HEK293 (cell line): ENCODE measurements around the gene NKX2-8.

Experiments used
- CTCF ChIA-PET: fragments of 350-600 bp; formaldehyde crosslinking; extraction: SDS; loops from one replicate; lab custom pipeline; 2021; ENCODE audit warnings: antibody characterized with exemption; lab: Yijun Ruan, JAX
- POLR2A ChIA-PET: fragments of 300-600 bp; formaldehyde crosslinking; extraction: SDS; loops from one replicate; lab custom pipeline; 2020; ENCODE audit warnings: antibody characterized with exemption, inconsistent platforms; lab: Yijun Ruan, JAX
- H3K27ac ChIP-seq: fragments of 200-500 bp; sonication (Bioruptor generic); 2 replicates; pipeline ENCODE4 v1.5.1; 2014; ENCODE audit warnings: low read depth, low read length, control low read depth, inconsistent platforms; ENCODE audit errors: extremely low read depth
- H3K36me3 ChIP-seq, 2 experiments: fragments of 200-500 bp in 1 of 2; sonication (Bioruptor generic) in 1 of 2; 1 replicate in 1 of 2; 2 replicates in 1 of 2; pipeline ENCODE4 v1.5.1; 2014 to 2017; ENCODE audit warnings: inconsistent platforms in 2 of 2, low read length in 2 of 2; ENCODE audit not compliant: control insufficient read depth in 2 of 2, insufficient read depth in 1 of 2
- H3K4me1 ChIP-seq: fragments of 200-500 bp; sonication (Bioruptor generic); 2 replicates; pipeline ENCODE4 v1.5.1; 2014; ENCODE audit warnings: mild to moderate bottlenecking, low read length, inconsistent platforms; ENCODE audit not compliant: control insufficient read depth, insufficient read depth
- H3K4me3 ChIP-seq: 2 replicates; pipeline ENCODE4 v1.5.1; 2011; ENCODE audit warnings: low read depth, mild to moderate bottlenecking, control low read depth, low read length, moderate library complexity
- H3K9me3 ChIP-seq: fragments of 200-500 bp; sonication (Bioruptor generic); 2 replicates; pipeline ENCODE4 v1.5.1; 2014; ENCODE audit warnings: low read depth, low read length, inconsistent platforms; ENCODE audit not compliant: control insufficient read depth, insufficient read depth
- BCL11A ChIP-seq: fragments of 450-650 bp; formaldehyde crosslinking; IDR thresholded peaks from 2 replicates; pipeline ENCODE4 v1.5.1; 2016; ENCODE audit warnings: low read depth, missing biosample characterization, missing genetic modification characterization
- GFI1B ChIP-seq: fragments of 450-650 bp; formaldehyde crosslinking; IDR thresholded peaks from 2 replicates; pipeline ENCODE4 v1.5.1; 2016; ENCODE audit warnings: missing biosample characterization, missing genetic modification characterization
- GLIS1 ChIP-seq: fragments of 450-650 bp; formaldehyde crosslinking; IDR thresholded peaks from 2 replicates; pipeline ENCODE4 v1.5.1; 2016; ENCODE audit warnings: missing biosample characterization, missing genetic modification characterization
- KLF7 ChIP-seq: fragments of 450-650 bp; formaldehyde crosslinking; IDR thresholded peaks from 2 replicates; pipeline ENCODE4 v1.5.1; 2016; ENCODE audit warnings: missing biosample characterization, missing genetic modification characterization, borderline replicate concordance
- KLF9 ChIP-seq: fragments of 450-650 bp; formaldehyde crosslinking; IDR thresholded peaks from 2 replicates; pipeline ENCODE4 v1.5.1; 2016; ENCODE audit warnings: missing biosample characterization, missing genetic modification characterization, low read depth
- PATZ1 ChIP-seq: fragments of 450-650 bp; formaldehyde crosslinking; IDR thresholded peaks from 2 replicates; pipeline ENCODE4 v1.5.1; 2016; ENCODE audit warnings: missing biosample characterization, missing genetic modification characterization
- SCRT1 ChIP-seq: fragments of 450-650 bp; formaldehyde crosslinking; IDR thresholded peaks from 2 replicates; pipeline ENCODE4 v1.5.1; 2016; ENCODE audit warnings: missing biosample characterization, missing genetic modification characterization, borderline replicate concordance
- SETDB1 ChIP-seq: IDR thresholded peaks from one replicate; pipeline ENCODE4 v1.6.1; 2017; ENCODE audit warnings: mild to moderate bottlenecking, low read length, moderate library complexity, mixed read lengths; ENCODE audit not compliant: insufficient read length
- SP2 ChIP-seq: fragments of 450-650 bp; formaldehyde crosslinking; IDR thresholded peaks from 2 replicates; pipeline ENCODE4 v1.5.1; 2016; ENCODE audit warnings: missing biosample characterization, missing genetic modification characterization
- ZBTB17 ChIP-seq: fragments of 450-650 bp; formaldehyde crosslinking; IDR thresholded peaks from 2 replicates; pipeline ENCODE4 v1.5.1; 2016; ENCODE audit warnings: missing biosample characterization, missing genetic modification characterization
- ZBTB20 ChIP-seq: fragments of 450-650 bp; formaldehyde crosslinking; IDR thresholded peaks from 2 replicates; pipeline ENCODE4 v1.5.1; 2016; ENCODE audit warnings: missing biosample characterization, missing genetic modification characterization
- ZBTB6 ChIP-seq: fragments of 450-650 bp; formaldehyde crosslinking; IDR thresholded peaks from 2 replicates; pipeline ENCODE4 v1.5.1; 2017; ENCODE audit warnings: missing biosample characterization, missing genetic modification characterization
- ZFP69B ChIP-seq: fragments of 450-650 bp; formaldehyde crosslinking; IDR thresholded peaks from 2 replicates; pipeline ENCODE4 v1.5.1; 2016; ENCODE audit warnings: missing biosample characterization, missing genetic modification characterization
- ZNF138 ChIP-seq: fragments of 450-650 bp; formaldehyde crosslinking; IDR thresholded peaks from 2 replicates; pipeline ENCODE4 v1.5.1; 2016; ENCODE audit warnings: missing biosample characterization, missing genetic modification characterization, borderline replicate concordance
- ZNF24 ChIP-seq: fragments of 450-650 bp; formaldehyde crosslinking; IDR thresholded peaks from 2 replicates; pipeline ENCODE4 v1.5.1; 2016; ENCODE audit warnings: missing biosample characterization, missing genetic modification characterization
- ZNF391 ChIP-seq: fragments of 450-650 bp; formaldehyde crosslinking; IDR thresholded peaks from 2 replicates; pipeline ENCODE4 v1.5.1; 2016; ENCODE audit warnings: low read depth, missing biosample characterization, missing genetic modification characterization, borderline replicate concordance
- ZNF473 ChIP-seq: fragments of 450-650 bp; formaldehyde crosslinking; IDR thresholded peaks from 2 replicates; pipeline ENCODE4 v1.5.1; 2017; ENCODE audit warnings: missing biosample characterization, missing genetic modification characterization
- ZNF48 ChIP-seq: fragments of 450-650 bp; formaldehyde crosslinking; IDR thresholded peaks from 2 replicates; pipeline ENCODE4 v1.5.1; 2016; ENCODE audit warnings: missing biosample characterization, missing genetic modification characterization
- ZNF521 ChIP-seq: fragments of 450-650 bp; formaldehyde crosslinking; IDR thresholded peaks from 2 replicates; pipeline ENCODE4 v1.5.1; 2017; ENCODE audit warnings: missing biosample characterization, mild to moderate bottlenecking, missing genetic modification characterization
- ZNF549 ChIP-seq: fragments of 450-650 bp; IDR thresholded peaks from 2 replicates; pipeline ENCODE4 v1.5.1; 2018; ENCODE audit warnings: missing biosample characterization, missing genetic modification characterization, mild to moderate bottlenecking, inconsistent platforms, moderate library complexity
- ZNF560 ChIP-seq: fragments of 450-650 bp; formaldehyde crosslinking; IDR thresholded peaks from 2 replicates; pipeline ENCODE4 v1.5.1; 2017; ENCODE audit warnings: missing biosample characterization, missing genetic modification characterization, borderline replicate concordance
- ZNF660 ChIP-seq: fragments of 450-650 bp; IDR thresholded peaks from 2 replicates; pipeline ENCODE4 v1.5.1; 2018; ENCODE audit warnings: missing biosample characterization, mild to moderate bottlenecking, missing genetic modification characterization
- ZNF704 ChIP-seq: fragments of 450-650 bp; formaldehyde crosslinking; IDR thresholded peaks from 2 replicates; pipeline ENCODE4 v1.5.1; 2016; ENCODE audit warnings: missing biosample characterization, missing genetic modification characterization

Gene NKX2-8

GRCh38 chr14:36625014-36625413 is 42.6 kb upstream of the NKX2-8 start:
- Histone ChIP-seq H3K4me1 (no peaks in the 10 kb centered on the region), H3K36me3 (no peaks in the 10 kb centered on the region), H3K9me3 (peaks cover 2% of the 10 kb centered on the region; the same call in 1 of the 2 replicates), H3K27ac (no peak overlapping the region), H3K4me3 (no peak overlapping the region)
- ChIA-PET CTCF (interaction anchor here (0.5 to 0.6 kb wide), 2 partner anchors 19 to 525 kb away, joined by 3 read pairs; no protein-coding TSS in a partner anchor), POLR2A (interaction anchor here (0.6 kb wide), 1 partner anchor 71 kb away, joined by 4 read pairs; no protein-coding TSS in a partner anchor)
- TF ChIP-seq ZBTB20 (tag by site-specific recombination) (no peak), ZFP69B (no peak), ZBTB17 (no peak), GLIS1 (tag by site-specific recombination) (no peak), PATZ1 (tag by site-specific recombination) (no peak), ZNF391 (tag by site-specific recombination) (no peak)

GRCh38 chr14:36619853-36620252 is 37.4 kb upstream of the NKX2-8 start:
- no peaks in the 10 kb centered on the region for H3K4me1 ChIP-seq
- no peak for TF ChIP-seq ZBTB17
- no peak for TF ChIP-seq ZBTB6
- no peak for TF ChIP-seq SCRT1 (tag by site-specific recombination)
- TF ChIP-seq ZNF24 (tag by site-specific recombination): no peak
- TF ChIP-seq ZNF560 (tag by site-specific recombination): no peak
- no peak for TF ChIP-seq KLF9 (tag by site-specific recombination)
- TF ChIP-seq KLF7 (tag by site-specific recombination): no peak
- no peak for TF ChIP-seq ZNF473
- no peak for TF ChIP-seq ZNF549 (tag by site-specific recombination)
- no peak for TF ChIP-seq ZNF660 (tag by site-specific recombination)
- TF ChIP-seq GFI1B: no peak
- no peak for TF ChIP-seq ZNF48 (tag by site-specific recombination)
- no peak for TF ChIP-seq ZNF704 (tag by site-specific recombination)
- TF ChIP-seq ZNF521 (tag by site-specific recombination): no peak
- TF ChIP-seq SP2 (tag by site-specific recombination): no peak
- no peak for TF ChIP-seq BCL11A (tag by site-specific recombination)
- no peak for TF ChIP-seq ZNF138
- no peak for TF ChIP-seq SETDB1
- no peaks in the 10 kb centered on the region for H3K36me3 ChIP-seq
- H3K27ac ChIP-seq: no peak overlapping the region
- peaks cover 2% of the 10 kb centered on the region; the same call in 1 of the 2 replicates for H3K9me3 ChIP-seq
- POLR2A ChIA-PET: no interaction called here
- CTCF ChIA-PET: interaction anchor here (0.7 kb wide), 1 partner anchor 737 kb away, joined by 3 read pairs; no protein-coding TSS in a partner anchor
- H3K4me3 ChIP-seq: no peak overlapping the region
